SK-N-SH (cell line): ENCODE results near the gene FZD4. TPM values are rescaled to one million over a fixed set of nuclear protein-coding genes. Genes with fewer than 3 reads are reported as not detected.
"Not testable (repeated sequence)": the region's sequence is repeated elsewhere in the genome, so short reads cannot be mapped to it uniquely, and the experiment has no call there.

Source experiments
- CTCF ChIA-PET: fragments of 300-600, 350-600 bp; formaldehyde crosslinking; extraction: SDS; loops from one replicate; lab custom pipeline; 2021; lab: Yijun Ruan, JAX
- POLR2A ChIA-PET: fragments of 350-600 bp; sonication (Branson Sonifier 250); formaldehyde crosslinking; extraction: SDS; loops from one replicate; lab custom pipeline; 2020; ENCODE audit warnings: antibody characterized with exemption, inconsistent platforms; lab: Yijun Ruan, JAX
- DNase-seq: peaks from one replicate; pipeline ENCODE4 v3.0.0; 2012
- H2AFZ ChIP-seq: fragments of 200-600 bp; sonication (generic); 2 replicates; pipeline ENCODE4 v1.8.1; 2016; ENCODE audit warnings: antibody characterized with exemption, mild to moderate bottlenecking, low read depth
- H3F3A ChIP-seq: fragments of 200-600 bp; sonication (generic); replicated peaks from 2 replicates; pipeline ENCODE3; 2016; ENCODE audit warnings: antibody characterized with exemption, mild to moderate bottlenecking; ENCODE audit not compliant: insufficient read depth
- H3K27ac ChIP-seq, 2 experiments: fragments of 200-500 bp in 1 of 2; fragments of 200-600 bp in 1 of 2; sonication (Bioruptor generic) in 1 of 2; sonication (generic), shearing (Covaris generic) in 1 of 2; 2 replicates each; pipeline versions ENCODE4 v1.5.1 to v1.6.1; 2014 to 2016; ENCODE audit warnings: low read depth in 2 of 2, inconsistent platforms in 1 of 2, low read length in 1 of 2, mild to moderate bottlenecking in 1 of 2, mixed read lengths in 1 of 2
- H3K27me3 ChIP-seq: fragments of 200-600 bp; sonication (generic), shearing (Covaris generic); 2 replicates; pipeline ENCODE4 v1.6.1; 2016; ENCODE audit warnings: mixed run types; ENCODE audit not compliant: insufficient read depth
- H3K36me3 ChIP-seq, 2 experiments: fragments of 200-500 bp in 1 of 2; fragments of 200-600 bp in 1 of 2; sonication (Bioruptor generic) in 1 of 2; sonication (generic) in 1 of 2; replicated peaks in 1 of 2; 2 replicates each; pipeline versions ENCODE3 to v1.5.1; 2014 to 2016; ENCODE audit warnings: low read length in 1 of 2, mild to moderate bottlenecking in 1 of 2; ENCODE audit not compliant: insufficient read depth in 2 of 2, control insufficient read depth in 1 of 2
- H3K4me1 ChIP-seq, 2 experiments: fragments of 200-500 bp in 1 of 2; fragments of 200-600 bp in 1 of 2; sonication (Bioruptor generic) in 1 of 2; sonication (generic), shearing (Covaris generic) in 1 of 2; 2 replicates each; pipeline versions ENCODE4 v1.5.1 to v1.6.1; 2014 to 2016; ENCODE audit warnings: low read depth in 1 of 2, low read length in 1 of 2, mixed run types in 1 of 2; ENCODE audit not compliant: insufficient read depth in 2 of 2, control insufficient read depth in 1 of 2
- H3K4me2 ChIP-seq: fragments of 200-600 bp; sonication (generic), shearing (Covaris generic); 2 replicates; pipeline ENCODE4 v1.6.1; 2017; ENCODE audit warnings: mixed run types
- H3K4me3 ChIP-seq, 2 experiments: fragments of 200-500 bp in 1 of 2; fragments of 200-600 bp in 1 of 2; sonication (Bioruptor generic) in 1 of 2; sonication (generic), shearing (Covaris generic) in 1 of 2; 2 replicates each; pipeline versions ENCODE4 v1.5.1 to v1.8.1; 2014 to 2016; ENCODE audit warnings: low read depth in 2 of 2, inconsistent platforms in 1 of 2, low read length in 1 of 2, mild to moderate bottlenecking in 1 of 2, mixed read lengths in 1 of 2, moderate library complexity in 1 of 2
- H3K79me2 ChIP-seq: fragments of 200-600 bp; sonication (generic); 2 replicates; pipeline ENCODE4 v1.8.1; 2017; ENCODE audit warnings: mild to moderate bottlenecking; ENCODE audit not compliant: insufficient read depth
- H3K9ac ChIP-seq: fragments of 200-600 bp; sonication (generic); 2 replicates; pipeline ENCODE4 v1.6.1; 2017; ENCODE audit warnings: mixed run types
- H3K9me2 ChIP-seq: fragments of 200-600 bp; sonication (generic); 2 replicates; pipeline ENCODE4 v1.6.1; 2017; ENCODE audit warnings: mixed run types
- H3K9me3 ChIP-seq: fragments of 200-600 bp; sonication (generic); 2 replicates; pipeline ENCODE4 v1.6.1; 2017; ENCODE audit warnings: mixed run types, mild to moderate bottlenecking, moderate library complexity
- H4K20me1 ChIP-seq: fragments of 200-600 bp; sonication (generic); 2 replicates; pipeline ENCODE4 v1.6.1; 2017; ENCODE audit warnings: mild to moderate bottlenecking, mixed run types; ENCODE audit not compliant: insufficient read depth
- CHD2 ChIP-seq: fragments of 150-350 bp; IDR thresholded peaks from 2 replicates; pipeline ENCODE4 v1.6.1; 2018; ENCODE audit warnings: low read length; ENCODE audit not compliant: partially characterized antibody
- ELF1 ChIP-seq: IDR thresholded peaks from 2 replicates; pipeline ENCODE4 v1.4.0; 2012
- FOSL2 ChIP-seq: IDR thresholded peaks from 2 replicates; pipeline ENCODE4 v1.4.0; 2012; ENCODE audit warnings: low read depth, mild to moderate bottlenecking, moderate library complexity, borderline replicate concordance
- FOXM1 ChIP-seq: IDR thresholded peaks from 2 replicates; pipeline ENCODE4 v1.4.0; 2012; ENCODE audit warnings: low read depth, mild to moderate bottlenecking
- GABPA ChIP-seq: IDR thresholded peaks from 2 replicates; pipeline ENCODE4 v1.4.0; 2012; ENCODE audit warnings: low read depth, mild to moderate bottlenecking
- GATA2 ChIP-seq: sonication (generic); formaldehyde crosslinking; IDR thresholded peaks from 2 replicates; pipeline ENCODE4 v1.5.0; 2020; ENCODE audit warnings: mild to moderate bottlenecking, missing genetic modification reagents
- JUND ChIP-seq: IDR thresholded peaks from 2 replicates; pipeline ENCODE4 v1.4.0; 2012
- MEF2A ChIP-seq: IDR thresholded peaks from 2 replicates; pipeline ENCODE4 v1.4.0; 2012; ENCODE audit warnings: low read depth, borderline replicate concordance
- MXI1 ChIP-seq: IDR thresholded peaks from 2 replicates; pipeline ENCODE4 v1.6.1; 2012; ENCODE audit warnings: mild to moderate bottlenecking, low read depth, low read length, improper control_type of control experiment
- POLR2AphosphoS5 ChIP-seq: IDR thresholded peaks from 2 replicates; pipeline ENCODE4 v1.6.1; 2012; ENCODE audit warnings: low read depth, low read length
- SIN3A ChIP-seq: IDR thresholded peaks from 2 replicates; pipeline ENCODE4 v1.6.1; 2012; ENCODE audit warnings: low read depth, mild to moderate bottlenecking, low read length, moderate library complexity, borderline replicate concordance
- SMC3 ChIP-seq: IDR thresholded peaks from 2 replicates; pipeline ENCODE4 v1.6.1; 2012; ENCODE audit warnings: low read depth, low read length, improper control_type of control experiment
- TAF1 ChIP-seq: IDR thresholded peaks from 2 replicates; pipeline ENCODE4 v1.6.1; 2012; ENCODE audit warnings: low read depth, mild to moderate bottlenecking, low read length, moderate library complexity, borderline replicate concordance
- YY1 ChIP-seq: IDR thresholded peaks from 2 replicates; pipeline ENCODE4 v1.4.0; 2012; ENCODE audit warnings: low read depth, mild to moderate bottlenecking
- WGBS: methylation state at CpG from one replicate; pipeline ENCODE4 v1.1.6; 2017; ENCODE audit warnings: low lambda C conversion rate; 5-methylcytosine and 5-hydroxymethylcytosine counted together
- polyA plus RNA-seq, 3 experiments: library from polyadenylated mRNA; depleted of rRNA; stranded (reverse); fragments of >200 nt; gene quantifications; 2 replicates each; pipeline ENCODE4 v1.2.3, GENCODE V29; 2012
- TF ChIP-seq, protein P1 (sequence below): IDR thresholded peaks from 2 replicates; pipeline ENCODE4 v1.4.0; 2012; ENCODE audit warnings: low read depth, borderline replicate concordance
- TF ChIP-seq, protein P2 (sequence below): IDR thresholded peaks from 2 replicates; pipeline ENCODE4; 2012
- TF ChIP-seq, protein P3 (sequence below): fragments of 150-350 bp; IDR thresholded peaks from 2 replicates; pipeline ENCODE4 v1.6.1; 2016; ENCODE audit warnings: mild to moderate bottlenecking, low read depth, low read length
- TF ChIP-seq, protein P4 (sequence below): IDR thresholded peaks from 2 replicates; pipeline ENCODE4 v1.4.0; 2012; ENCODE audit warnings: low read depth, borderline replicate concordance
- TF ChIP-seq, protein P5 (sequence below): fragments of 200-600 bp; sonication (generic); IDR thresholded peaks from 2 replicates; pipeline ENCODE4 v1.6.1; 2017; ENCODE audit warnings: antibody characterized with exemption, mild to moderate bottlenecking, moderate library complexity
- TF ChIP-seq, protein P6 (sequence below): IDR thresholded peaks from 2 replicates; pipeline ENCODE4 v1.4.0; 2012; ENCODE audit warnings: low read depth

Gene FZD4
- polyA plus RNA-seq, 1 of the 3 experiments (the other 2 are of a cell fraction) = 0.72 TPM

DNA sequence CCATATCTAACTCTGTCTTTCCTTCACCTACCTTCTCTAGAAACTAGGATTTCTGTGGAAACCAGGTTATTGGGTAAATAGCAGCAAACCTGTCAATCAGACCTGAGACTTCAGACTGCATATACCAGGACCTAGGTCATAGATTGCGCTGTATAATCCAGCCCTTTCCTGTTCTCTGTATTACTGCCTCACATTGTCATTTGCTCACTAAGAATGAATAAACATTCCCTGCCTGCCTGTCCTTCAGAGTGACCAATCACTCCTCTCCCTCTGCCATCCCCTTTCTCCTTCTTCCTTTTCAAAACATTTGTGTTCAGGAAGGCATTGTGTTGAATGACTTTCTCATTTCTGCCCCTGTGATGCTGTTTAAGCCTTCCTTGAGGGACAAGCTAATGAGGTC, 14.1 kb upstream of the FZD4 start:
- H3K79me2 ChIP-seq = no peaks in the 10 kb centered on the region
- H3K4me3 ChIP-seq = no peak overlapping the region
- TF ChIP-seq, protein P1, sequence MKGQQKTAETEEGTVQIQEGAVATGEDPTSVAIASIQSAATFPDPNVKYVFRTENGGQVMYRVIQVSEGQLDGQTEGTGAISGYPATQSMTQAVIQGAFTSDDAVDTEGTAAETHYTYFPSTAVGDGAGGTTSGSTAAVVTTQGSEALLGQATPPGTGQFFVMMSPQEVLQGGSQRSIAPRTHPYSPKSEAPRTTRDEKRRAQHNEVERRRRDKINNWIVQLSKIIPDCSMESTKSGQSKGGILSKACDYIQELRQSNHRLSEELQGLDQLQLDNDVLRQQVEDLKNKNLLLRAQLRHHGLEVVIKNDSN = no peak
- TF ChIP-seq, protein P2, sequence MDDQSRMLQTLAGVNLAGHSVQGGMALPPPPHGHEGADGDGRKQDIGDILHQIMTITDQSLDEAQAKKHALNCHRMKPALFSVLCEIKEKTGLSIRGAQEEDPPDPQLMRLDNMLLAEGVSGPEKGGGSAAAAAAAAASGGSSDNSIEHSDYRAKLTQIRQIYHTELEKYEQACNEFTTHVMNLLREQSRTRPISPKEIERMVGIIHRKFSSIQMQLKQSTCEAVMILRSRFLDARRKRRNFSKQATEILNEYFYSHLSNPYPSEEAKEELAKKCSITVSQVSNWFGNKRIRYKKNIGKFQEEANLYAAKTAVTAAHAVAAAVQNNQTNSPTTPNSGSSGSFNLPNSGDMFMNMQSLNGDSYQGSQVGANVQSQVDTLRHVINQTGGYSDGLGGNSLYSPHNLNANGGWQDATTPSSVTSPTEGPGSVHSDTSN = no peak
- TF ChIP-seq MXI1 (no peak), TAF1 (no peak), CHD2 (no peak), GABPA (no peak), FOSL2 (no peak), MEF2A (no peak), YY1 (no peak), JUND (no peak), SMC3 (no peak), FOXM1 (no peak), SIN3A (no peak), POLR2AphosphoS5 (no peak), GATA2 (no peak), ELF1 (no peak)
- TF ChIP-seq, protein P3, sequence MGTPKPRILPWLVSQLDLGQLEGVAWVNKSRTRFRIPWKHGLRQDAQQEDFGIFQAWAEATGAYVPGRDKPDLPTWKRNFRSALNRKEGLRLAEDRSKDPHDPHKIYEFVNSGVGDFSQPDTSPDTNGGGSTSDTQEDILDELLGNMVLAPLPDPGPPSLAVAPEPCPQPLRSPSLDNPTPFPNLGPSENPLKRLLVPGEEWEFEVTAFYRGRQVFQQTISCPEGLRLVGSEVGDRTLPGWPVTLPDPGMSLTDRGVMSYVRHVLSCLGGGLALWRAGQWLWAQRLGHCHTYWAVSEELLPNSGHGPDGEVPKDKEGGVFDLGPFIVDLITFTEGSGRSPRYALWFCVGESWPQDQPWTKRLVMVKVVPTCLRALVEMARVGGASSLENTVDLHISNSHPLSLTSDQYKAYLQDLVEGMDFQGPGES = no peak
- TF ChIP-seq, protein P4, sequence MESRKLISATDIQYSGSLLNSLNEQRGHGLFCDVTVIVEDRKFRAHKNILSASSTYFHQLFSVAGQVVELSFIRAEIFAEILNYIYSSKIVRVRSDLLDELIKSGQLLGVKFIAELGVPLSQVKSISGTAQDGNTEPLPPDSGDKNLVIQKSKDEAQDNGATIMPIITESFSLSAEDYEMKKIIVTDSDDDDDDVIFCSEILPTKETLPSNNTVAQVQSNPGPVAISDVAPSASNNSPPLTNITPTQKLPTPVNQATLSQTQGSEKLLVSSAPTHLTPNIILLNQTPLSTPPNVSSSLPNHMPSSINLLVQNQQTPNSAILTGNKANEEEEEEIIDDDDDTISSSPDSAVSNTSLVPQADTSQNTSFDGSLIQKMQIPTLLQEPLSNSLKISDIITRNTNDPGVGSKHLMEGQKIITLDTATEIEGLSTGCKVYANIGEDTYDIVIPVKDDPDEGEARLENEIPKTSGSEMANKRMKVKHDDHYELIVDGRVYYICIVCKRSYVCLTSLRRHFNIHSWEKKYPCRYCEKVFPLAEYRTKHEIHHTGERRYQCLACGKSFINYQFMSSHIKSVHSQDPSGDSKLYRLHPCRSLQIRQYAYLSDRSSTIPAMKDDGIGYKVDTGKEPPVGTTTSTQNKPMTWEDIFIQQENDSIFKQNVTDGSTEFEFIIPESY = no peak
- TF ChIP-seq, protein P5, sequence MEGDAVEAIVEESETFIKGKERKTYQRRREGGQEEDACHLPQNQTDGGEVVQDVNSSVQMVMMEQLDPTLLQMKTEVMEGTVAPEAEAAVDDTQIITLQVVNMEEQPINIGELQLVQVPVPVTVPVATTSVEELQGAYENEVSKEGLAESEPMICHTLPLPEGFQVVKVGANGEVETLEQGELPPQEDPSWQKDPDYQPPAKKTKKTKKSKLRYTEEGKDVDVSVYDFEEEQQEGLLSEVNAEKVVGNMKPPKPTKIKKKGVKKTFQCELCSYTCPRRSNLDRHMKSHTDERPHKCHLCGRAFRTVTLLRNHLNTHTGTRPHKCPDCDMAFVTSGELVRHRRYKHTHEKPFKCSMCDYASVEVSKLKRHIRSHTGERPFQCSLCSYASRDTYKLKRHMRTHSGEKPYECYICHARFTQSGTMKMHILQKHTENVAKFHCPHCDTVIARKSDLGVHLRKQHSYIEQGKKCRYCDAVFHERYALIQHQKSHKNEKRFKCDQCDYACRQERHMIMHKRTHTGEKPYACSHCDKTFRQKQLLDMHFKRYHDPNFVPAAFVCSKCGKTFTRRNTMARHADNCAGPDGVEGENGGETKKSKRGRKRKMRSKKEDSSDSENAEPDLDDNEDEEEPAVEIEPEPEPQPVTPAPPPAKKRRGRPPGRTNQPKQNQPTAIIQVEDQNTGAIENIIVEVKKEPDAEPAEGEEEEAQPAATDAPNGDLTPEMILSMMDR = no peak
- TF ChIP-seq, protein P6, sequence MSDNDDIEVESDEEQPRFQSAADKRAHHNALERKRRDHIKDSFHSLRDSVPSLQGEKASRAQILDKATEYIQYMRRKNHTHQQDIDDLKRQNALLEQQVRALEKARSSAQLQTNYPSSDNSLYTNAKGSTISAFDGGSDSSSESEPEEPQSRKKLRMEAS = no peak
- H3K9me2 ChIP-seq = no peaks in the 10 kb centered on the region
- no peak overlapping the region for H3K4me2 ChIP-seq
- H3K27me3 ChIP-seq = no peaks in the 10 kb centered on the region
- H2AFZ ChIP-seq = no peak overlapping the region
- H3K9me3 ChIP-seq = no peaks in the 10 kb centered on the region
- no peak for DNase-seq
- WGBS = 79% methylated on average over 1 of the region's 1 CpG
- CTCF ChIA-PET = interaction anchor here (1.0 kb wide), 1 partner anchor 14 kb away, joined by 3 read pairs; the partner anchor contains the start of gene FZD4
- H3K27ac ChIP-seq = no peak overlapping the region
- H3K4me1 ChIP-seq = no peaks in the 10 kb centered on the region
- H3K36me3 ChIP-seq = no peaks in the 10 kb centered on the region
- no peak overlapping the region for H3K9ac ChIP-seq
- H3F3A ChIP-seq = no peaks in the 10 kb centered on the region
- POLR2A ChIA-PET = no interaction called here
- no peaks in the 10 kb centered on the region for H4K20me1 ChIP-seq

DNA sequence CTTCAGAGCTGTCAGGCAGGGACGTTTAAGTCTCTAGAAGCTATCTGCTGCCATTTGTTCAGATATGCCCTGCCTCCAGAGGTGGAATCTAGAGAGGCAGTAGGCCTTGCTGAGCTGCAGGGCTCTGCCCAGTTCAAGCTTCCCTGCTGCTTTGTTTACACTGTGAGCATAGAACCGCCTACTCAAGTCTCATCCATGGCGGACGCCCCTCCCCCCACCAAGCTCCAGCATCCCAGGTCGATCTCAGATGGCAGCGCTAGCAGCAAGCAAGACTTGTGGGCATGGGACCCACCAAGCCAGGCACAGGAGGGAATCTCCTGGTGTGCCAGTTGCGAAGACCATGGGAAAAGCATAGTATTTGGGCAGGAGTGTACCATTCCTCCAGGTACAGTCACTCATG, 12.4 kb upstream of the FZD4 start:
- H4K20me1 ChIP-seq, H3K9ac ChIP-seq, H3K36me3 ChIP-seq, DNase-seq, H3F3A ChIP-seq, H3K27ac ChIP-seq, H3K4me1 ChIP-seq, H3K79me2 ChIP-seq, H3K4me2 ChIP-seq, H3K4me3 ChIP-seq, H2AFZ ChIP-seq, H3K9me2 ChIP-seq, H3K9me3 ChIP-seq, H3K27me3 ChIP-seq, POLR2A ChIA-PET: not testable (repeated sequence)
- 78% methylated on average over 2 of the region's 7 CpGs for WGBS
- CTCF ChIA-PET = interaction anchor here (1.4 kb wide), 1 partner anchor 12 kb away, joined by 3 read pairs; no protein-coding TSS in a partner anchor
